ENCODE data around the gene IER5L. TPM values are rescaled to one million over a fixed set of nuclear protein-coding genes. Genes with fewer than 3 reads are reported as not detected.

Gene IER5L
- total and polyA plus RNA-seq, 4 donors: 0.40 to 3.3 (median 2.5) TPM

GRCh38 chr9:129203556-129203909 is 25.5 kb upstream of the IER5L start:
- Histone ChIP-seq H3K27me3 (ENCODE audit: control insufficient read depth in 4 of 4, insufficient read depth in 4 of 4, low read length in 3 of 4) (no peaks in the 10 kb centered on the region), H3K4me1 (ENCODE audit: control insufficient read depth in 4 of 4, insufficient read depth in 4 of 4, low read length in 3 of 4) (peaks cover 0 to 2% (median 0%) of the 10 kb centered on the region in 4 donors), H3K9me3 (ENCODE audit: control insufficient read depth in 4 of 4, low read length in 3 of 4) (no peaks in the 10 kb centered on the region), H3K27ac (ENCODE audit: low read depth in 1 of 2, low read length in 2 of 2) (no peak overlapping the region), H3K9ac (ENCODE audit: low read depth in 1 of 2, low read length in 2 of 2) (no peak overlapping the region), H3K4me3 (ENCODE audit: low read depth in 1 of 3, low read length in 3 of 3) (peak overlapping the region in 1 of 3 donors; percentile 72), H3K36me3 (ENCODE audit: control insufficient read depth in 4 of 4, insufficient read depth in 3 of 4, low read depth in 1 of 4, low read length in 3 of 4) (no peaks in the 10 kb centered on the region)
- TF ChIP-seq SP1 (IDR thresholded peaks at IDR 0.05): no peak
- TF ChIP-seq, protein P1, sequence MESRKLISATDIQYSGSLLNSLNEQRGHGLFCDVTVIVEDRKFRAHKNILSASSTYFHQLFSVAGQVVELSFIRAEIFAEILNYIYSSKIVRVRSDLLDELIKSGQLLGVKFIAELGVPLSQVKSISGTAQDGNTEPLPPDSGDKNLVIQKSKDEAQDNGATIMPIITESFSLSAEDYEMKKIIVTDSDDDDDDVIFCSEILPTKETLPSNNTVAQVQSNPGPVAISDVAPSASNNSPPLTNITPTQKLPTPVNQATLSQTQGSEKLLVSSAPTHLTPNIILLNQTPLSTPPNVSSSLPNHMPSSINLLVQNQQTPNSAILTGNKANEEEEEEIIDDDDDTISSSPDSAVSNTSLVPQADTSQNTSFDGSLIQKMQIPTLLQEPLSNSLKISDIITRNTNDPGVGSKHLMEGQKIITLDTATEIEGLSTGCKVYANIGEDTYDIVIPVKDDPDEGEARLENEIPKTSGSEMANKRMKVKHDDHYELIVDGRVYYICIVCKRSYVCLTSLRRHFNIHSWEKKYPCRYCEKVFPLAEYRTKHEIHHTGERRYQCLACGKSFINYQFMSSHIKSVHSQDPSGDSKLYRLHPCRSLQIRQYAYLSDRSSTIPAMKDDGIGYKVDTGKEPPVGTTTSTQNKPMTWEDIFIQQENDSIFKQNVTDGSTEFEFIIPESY (IDR thresholded peaks at IDR 0.05): no peak
- no peak for TF ChIP-seq YY1 (IDR thresholded peaks at IDR 0.05)
- no peak for TF ChIP-seq GABPA (IDR thresholded peaks at IDR 0.05 in 1 of 2, conservative IDR thresholded peaks at IDR 0.05 in 1 of 2)
- no peak for TF ChIP-seq RXRA (IDR thresholded peaks at IDR 0.05)
- no peak for TF ChIP-seq NR2F2 (IDR thresholded peaks at IDR 0.05)
- no peak for TF ChIP-seq TAF1 (conservative IDR thresholded peaks at IDR 0.05)
- no peak for TF ChIP-seq FOXA2 (IDR thresholded peaks at IDR 0.05)
- 78% methylated on average over 11 of the region's 11 CpGs for WGBS
- no peak for DNase-seq (ENCODE audit: low spot score)

- Histone ChIP-seq H3K4me1 (ENCODE audit: control insufficient read depth in 4 of 4, insufficient read depth in 4 of 4, low read length in 3 of 4) (peaks cover 0 to 2% (median 0%) of the 10 kb centered on the region in 4 donors), H3K9ac (ENCODE audit: low read depth in 1 of 2, low read length in 2 of 2) (peak overlapping the region in 1 of 2 donors; percentile 47), H3K9me3 (ENCODE audit: control insufficient read depth in 4 of 4, low read length in 3 of 4) (no peaks in the 10 kb centered on the region), H3K27me3 (ENCODE audit: control insufficient read depth in 4 of 4, insufficient read depth in 4 of 4, low read length in 3 of 4) (no peaks in the 10 kb centered on the region), H3K27ac (ENCODE audit: low read depth in 1 of 2, low read length in 2 of 2) (peak overlapping the region; percentile 64 to 76), H3K4me3 (ENCODE audit: low read depth in 1 of 3, low read length in 3 of 3) (peak overlapping the region; percentile 16 to 72 (median 65)), H3K36me3 (ENCODE audit: control insufficient read depth in 4 of 4, insufficient read depth in 3 of 4, low read depth in 1 of 4, low read length in 3 of 4) (no peaks in the 10 kb centered on the region)
- TF ChIP-seq, protein P2, sequence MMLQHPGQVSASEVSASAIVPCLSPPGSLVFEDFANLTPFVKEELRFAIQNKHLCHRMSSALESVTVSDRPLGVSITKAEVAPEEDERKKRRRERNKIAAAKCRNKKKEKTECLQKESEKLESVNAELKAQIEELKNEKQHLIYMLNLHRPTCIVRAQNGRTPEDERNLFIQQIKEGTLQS (IDR thresholded peaks at IDR 0.05): no peak
- TF ChIP-seq RAD21 (IDR thresholded peaks at IDR 0.05) (peak in 1 of 2 donors; percentile 3), YY1 (IDR thresholded peaks at IDR 0.05) (peak; percentile 78)
- TF ChIP-seq, protein P3, sequence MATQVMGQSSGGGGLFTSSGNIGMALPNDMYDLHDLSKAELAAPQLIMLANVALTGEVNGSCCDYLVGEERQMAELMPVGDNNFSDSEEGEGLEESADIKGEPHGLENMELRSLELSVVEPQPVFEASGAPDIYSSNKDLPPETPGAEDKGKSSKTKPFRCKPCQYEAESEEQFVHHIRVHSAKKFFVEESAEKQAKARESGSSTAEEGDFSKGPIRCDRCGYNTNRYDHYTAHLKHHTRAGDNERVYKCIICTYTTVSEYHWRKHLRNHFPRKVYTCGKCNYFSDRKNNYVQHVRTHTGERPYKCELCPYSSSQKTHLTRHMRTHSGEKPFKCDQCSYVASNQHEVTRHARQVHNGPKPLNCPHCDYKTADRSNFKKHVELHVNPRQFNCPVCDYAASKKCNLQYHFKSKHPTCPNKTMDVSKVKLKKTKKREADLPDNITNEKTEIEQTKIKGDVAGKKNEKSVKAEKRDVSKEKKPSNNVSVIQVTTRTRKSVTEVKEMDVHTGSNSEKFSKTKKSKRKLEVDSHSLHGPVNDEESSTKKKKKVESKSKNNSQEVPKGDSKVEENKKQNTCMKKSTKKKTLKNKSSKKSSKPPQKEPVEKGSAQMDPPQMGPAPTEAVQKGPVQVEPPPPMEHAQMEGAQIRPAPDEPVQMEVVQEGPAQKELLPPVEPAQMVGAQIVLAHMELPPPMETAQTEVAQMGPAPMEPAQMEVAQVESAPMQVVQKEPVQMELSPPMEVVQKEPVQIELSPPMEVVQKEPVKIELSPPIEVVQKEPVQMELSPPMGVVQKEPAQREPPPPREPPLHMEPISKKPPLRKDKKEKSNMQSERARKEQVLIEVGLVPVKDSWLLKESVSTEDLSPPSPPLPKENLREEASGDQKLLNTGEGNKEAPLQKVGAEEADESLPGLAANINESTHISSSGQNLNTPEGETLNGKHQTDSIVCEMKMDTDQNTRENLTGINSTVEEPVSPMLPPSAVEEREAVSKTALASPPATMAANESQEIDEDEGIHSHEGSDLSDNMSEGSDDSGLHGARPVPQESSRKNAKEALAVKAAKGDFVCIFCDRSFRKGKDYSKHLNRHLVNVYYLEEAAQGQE (IDR thresholded peaks at IDR 0.05): no peak
- TF ChIP-seq, protein P1 (IDR thresholded peaks at IDR 0.05): no peak
- DNase-seq (ENCODE audit: low spot score): peak; percentile 92
- WGBS: 10% methylated on average over 57 of the region's 57 CpGs
These were observed 24.8 kb upstream of the IER5L start for GRCh38 chr9:129202613-129203555.

All from liver (tissue), 9 donors.